HG02571 (cell line): ENCODE results near the gene ELFN1.
"Not testable (repeated sequence)": the region's sequence is repeated elsewhere in the genome, so short reads cannot be mapped to it uniquely, and the experiment has no call there.

Experiments
- ATAC-seq: cut with Tn5 transposase; IDR thresholded peaks from one replicate; pipeline ENCODE4 v1.9.1; 2021; ENCODE audit warnings: mild to moderate bottlenecking, moderate library complexity; ENCODE audit not compliant: unreplicated experiment

ELFN1 gene

DNA sequence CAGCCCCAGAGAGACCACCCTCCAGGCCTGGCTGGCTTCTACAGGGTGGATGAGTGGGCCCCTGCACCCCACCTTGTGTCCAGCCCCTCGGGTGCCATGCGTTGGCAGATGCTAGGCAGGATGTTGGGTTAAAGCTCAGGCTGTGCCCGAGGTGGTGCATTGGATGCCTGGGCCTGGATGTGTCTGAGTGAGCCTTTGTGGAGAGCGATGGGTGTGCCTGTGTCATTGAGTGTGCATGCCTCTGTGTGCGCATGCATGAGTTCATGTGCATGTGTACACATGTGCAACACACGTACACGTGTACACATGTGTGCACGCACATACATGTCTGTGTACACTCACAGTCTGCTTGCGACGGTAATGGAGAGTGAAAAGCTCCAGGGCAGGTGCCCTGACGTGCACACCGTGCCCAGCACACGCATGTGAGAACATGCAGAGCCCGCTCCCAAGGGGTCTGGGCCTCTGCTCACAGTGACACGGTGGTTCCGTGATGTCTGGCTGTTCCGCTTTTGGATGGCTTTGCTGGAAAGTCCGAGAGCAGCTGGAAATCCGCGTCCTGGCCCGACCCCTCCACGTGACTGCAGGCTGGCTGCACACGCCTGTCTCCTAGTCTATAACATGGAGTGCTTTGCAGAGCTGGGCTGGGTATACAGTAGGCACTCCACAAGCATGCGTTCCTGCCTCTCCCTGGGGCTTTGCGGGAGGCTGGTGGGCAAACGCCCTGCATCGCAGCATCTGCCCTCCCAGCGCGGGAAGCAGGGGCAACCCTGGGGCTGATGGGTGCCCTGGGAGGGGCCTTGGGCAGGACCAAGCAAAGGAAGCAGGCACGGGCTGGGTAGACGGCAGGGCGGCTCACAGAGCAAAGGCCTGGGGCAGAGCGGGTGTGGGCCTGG lies 36.9 kb downstream of the ELFN1 start:
- ATAC-seq: no peak

DNA sequence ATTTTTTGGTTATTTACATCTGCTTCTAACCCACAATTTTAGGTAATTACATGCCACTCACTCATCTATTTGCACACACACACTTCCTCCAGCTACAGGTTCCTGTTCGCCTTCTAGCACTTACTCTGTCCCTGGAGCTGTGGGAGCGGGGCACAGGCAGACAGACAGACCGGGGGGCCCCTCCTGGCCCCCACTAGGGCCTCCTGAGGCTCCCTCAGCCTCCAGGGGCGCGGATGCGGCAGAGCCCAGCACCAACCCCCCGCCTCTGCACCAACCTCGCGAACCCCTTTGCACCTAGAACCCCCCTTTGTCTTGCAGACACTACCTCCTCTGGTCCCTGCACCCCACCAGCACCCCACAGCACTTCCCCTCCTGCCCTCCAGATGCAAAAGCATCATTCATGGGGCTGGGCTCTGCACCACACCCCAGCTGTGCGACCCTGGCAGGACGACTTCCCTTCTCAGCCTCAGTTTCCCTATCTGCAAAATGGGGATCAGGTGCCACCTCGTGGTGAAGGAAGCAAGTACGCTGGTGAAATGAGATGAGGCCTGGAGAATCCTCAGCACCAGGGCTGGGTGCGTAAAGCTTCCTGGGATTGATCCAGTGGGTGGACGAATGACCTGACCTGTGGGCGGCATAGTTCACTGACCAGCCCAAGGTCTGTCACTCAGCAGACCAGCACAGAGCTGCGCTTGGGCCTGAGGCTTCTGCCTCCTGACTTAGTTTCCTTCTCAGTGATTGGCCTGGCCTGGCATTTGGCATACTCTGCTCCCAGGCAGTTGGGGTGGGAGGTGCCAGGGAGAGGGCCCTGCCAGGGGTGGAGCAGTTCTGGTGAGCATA lies 37.9 kb downstream of the ELFN1 start:
- no peak for ATAC-seq

DNA sequence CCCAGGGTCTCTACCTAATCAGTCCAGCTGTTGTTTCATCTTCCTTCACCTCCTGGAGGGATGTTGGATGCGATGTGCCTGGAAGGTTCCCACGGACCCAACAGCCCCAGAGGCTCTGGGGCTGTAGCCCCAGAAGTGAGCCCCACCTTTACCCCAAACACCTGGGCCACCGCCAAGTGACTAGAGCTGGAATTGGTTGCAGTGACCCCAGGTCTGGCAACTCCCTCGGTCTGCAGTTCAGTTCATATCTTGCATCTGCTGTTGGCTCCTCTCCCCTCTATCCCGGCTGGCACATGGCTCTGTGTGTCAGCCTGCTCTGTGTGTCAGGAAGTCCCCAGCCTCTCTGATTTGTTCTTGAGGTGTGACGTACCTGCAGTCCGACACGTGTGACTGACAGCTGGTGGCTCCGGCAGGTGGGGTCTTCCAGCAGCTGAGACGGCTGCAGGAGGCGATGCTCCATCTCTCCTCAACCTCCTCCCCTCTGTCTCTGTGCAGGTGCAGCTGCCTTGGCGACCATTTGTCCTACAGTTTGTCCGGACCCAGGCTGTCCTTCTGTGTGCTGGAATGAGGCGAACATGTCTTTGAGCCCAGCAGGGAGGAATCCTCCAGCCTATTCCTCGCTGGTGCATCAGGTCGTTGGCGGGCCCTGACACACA lies 38.6 kb downstream of the ELFN1 start:
- ATAC-seq: no peak

DNA sequence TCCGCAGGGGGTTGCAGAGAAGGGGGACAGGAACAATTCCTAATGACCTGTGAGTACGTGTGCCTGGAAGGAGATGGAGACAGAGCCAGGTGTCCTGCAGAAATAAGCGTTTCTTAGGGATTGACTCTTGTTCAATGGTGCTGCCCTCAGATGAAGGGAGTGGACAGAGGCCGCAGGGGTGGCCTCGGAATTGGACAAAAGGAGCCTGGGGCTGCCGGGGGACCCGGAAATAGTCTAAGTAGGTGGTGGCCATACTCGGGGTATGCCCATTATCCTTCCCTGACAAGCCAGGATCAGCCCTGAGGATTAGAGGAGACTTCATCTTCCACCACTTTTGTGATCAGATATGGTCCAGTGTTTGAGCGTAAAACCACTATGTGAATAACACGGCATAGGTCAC lies 39.2 kb downstream of the ELFN1 start:
- ATAC-seq: no peak

DNA sequence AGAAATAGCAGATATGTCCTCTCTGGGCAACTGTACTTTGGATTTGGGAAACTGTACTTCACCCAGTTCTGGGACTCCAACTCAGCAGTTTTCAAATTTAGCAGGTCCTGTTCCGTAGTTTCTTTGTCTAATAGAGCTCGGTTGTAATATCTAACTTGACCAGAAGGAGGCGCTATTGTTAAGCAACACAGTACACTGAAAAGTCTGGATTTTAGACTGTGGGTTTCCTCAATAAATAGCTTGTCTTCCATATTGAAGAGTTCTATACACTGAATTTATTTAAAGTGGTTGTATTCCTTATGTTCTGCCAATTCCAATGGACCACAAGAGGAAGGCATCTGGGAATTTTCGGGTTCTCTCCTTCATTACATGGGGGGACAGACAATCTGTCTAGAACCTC lies 39.8 kb downstream of the ELFN1 start:
- no peak for ATAC-seq

DNA sequence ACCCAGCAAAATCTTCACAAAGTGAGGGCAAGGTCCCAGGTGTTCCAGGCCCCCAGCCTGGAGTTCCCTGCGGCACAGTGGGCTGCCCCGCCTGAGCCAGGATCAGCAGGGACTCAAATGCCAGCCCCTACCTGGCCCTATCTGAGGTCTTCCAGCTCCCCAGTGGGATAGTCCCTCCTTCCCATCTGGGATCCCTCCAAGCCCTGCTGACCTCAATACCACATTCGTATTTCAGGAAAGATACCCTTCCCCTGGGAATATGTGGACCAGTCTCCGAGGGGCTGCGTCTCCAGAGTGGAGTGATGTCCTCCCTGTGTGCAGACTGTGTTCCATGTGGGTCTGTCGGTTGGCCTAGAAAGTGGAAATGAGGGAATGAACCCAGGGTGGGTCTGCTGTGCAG lies 40.9 kb downstream of the ELFN1 start:
- no peak for ATAC-seq

DNA sequence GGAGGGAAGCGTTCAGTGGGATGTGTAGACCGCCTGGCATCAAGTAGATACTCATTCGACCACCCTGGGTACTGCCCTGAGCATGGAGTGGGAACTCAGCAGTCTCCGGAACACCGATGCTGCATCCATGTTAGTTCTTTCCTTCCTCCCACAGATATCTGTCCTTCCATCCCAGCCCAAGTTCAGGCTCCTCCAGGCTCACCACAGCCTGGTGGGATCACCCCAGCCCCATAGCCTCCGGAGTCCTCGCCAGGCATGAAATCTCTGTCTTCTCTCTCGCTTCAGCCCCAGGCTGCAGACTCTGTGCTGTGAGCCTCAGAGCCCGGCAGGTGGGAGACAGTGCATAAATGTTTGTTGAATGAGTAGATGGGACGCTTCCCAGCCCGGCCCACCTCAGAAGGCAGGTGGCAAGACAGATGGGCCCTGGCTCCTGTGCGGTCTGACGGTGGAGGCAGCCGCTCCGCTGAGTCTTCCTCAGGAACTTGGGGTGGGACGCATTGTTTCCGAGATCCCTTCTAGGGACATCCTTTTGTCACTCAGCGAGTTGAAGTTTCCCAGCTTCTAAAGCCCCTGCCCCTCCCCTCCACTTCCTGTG lies 42.9 kb downstream of the ELFN1 start:
- no peak for ATAC-seq

DNA sequence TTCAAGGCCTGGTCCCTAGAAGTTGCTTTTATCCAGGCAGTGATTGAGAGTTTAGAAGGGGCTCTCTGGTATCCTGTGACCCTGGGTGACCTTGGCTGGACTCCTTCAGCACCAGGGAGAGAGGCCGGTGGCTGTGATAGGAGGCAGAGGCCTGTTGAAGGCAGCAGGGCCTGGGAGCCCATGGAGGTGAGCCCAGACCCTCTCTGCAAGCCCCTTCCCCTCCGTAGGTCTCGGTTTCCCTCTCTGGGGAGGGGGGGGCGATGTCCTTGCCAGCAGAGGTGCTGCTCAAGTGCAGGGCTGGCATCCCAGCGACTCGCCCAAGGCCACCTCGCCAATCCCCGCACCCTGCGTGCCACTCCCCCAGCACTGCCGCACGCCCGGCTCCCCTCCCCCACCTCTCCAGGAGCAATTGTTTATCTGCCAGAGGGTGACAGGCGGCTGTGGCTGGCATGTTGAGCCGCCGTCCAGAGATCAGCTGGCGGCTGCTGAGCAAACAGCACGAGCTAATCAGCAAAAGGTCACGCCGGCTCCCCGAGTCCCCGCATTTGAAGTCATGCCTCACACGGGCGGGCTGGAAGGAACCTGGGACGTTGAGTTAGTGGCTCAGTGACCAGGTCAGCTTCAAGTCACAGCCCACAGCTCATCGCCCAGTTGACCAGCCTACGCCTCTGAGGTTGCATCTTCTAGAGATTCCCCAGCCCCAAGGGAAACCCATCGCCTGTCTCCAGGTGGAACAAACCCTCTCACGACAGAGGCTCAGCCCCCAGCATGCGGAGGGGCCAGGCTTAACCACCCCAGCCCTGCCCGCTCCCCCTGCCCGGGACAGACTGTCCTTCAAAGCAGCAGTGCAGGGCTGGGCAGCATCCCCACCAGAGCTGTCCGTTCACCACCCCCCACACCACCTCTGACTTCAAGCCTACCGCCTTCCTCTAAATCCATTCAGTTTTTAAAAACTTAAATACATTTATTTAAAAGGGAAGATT lies 43.7 kb downstream of the ELFN1 start:
- no peak for ATAC-seq

DNA sequence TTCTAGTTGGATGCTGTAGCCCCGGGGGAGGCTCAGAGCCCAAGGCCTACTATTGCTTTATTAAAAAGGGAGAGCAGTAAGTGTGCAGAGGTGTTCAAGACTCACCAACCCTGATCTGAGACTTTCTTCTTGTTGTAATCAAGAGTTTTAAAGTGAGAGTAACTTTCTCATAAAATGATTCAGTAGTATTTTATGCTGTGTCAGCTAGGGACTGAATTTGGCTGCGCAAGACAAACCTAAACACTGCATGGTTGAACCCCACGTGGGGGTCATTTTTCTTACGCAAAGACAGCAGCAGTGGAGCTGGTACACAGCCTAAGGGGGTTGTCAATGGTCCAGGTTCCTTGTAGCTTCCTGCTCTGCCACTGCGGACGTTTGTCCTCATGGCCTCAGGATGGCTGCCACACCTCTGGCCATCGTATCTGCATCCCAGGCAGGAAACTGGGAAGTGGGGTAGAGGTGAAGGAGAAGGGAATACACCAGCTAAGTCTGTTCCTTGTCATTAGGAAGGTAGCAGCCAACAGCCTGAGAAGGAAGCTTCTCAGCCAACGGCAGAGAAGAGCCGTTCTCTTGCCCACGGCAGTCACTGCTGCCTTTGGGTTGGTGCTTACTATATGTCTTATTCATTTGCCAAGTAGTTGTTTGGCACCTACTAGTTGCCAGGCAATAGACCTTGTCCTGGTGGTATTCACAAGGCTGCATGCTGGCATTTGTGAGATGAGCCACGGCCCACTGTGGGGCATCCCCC lies 44.7 kb downstream of the ELFN1 start:
- ATAC-seq: no peak

DNA sequence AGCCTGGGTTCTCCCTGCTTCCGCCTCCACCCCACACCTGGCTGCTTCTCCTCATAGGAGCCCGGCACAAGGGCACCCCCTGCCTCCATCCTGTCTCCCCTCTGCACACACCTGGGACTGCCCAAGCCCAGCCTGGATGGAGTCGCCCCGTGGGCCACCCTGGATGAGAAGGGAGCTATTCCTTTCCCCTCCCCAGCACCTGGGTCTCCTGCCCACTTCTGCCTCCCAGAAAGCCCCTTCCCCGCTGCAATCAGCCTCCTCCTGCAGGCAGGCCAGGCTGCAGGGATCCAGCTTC lies 45.2 kb downstream of the ELFN1 start:
- ATAC-seq: no peak

DNA sequence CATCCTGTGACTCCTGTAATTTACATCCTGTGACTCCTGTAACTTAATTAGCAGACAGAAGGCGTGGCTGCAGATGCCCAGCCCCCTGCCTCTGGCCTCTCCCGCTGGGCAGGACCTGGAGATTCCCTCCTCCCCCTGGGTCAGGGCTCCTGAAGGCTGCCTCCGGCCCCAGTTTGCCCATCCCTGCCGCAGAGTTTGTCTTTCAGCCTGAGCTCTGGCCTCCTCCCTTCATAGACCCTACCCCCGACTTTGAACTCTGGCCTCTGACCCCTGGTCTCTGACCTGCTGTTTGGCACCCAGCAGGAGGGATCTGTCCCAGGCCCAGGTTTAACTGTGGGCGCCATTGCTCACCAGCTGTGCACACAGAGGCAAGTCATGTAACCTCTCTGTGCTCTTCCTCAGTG lies 45.6 kb downstream of the ELFN1 start:
- no peak for ATAC-seq

DNA sequence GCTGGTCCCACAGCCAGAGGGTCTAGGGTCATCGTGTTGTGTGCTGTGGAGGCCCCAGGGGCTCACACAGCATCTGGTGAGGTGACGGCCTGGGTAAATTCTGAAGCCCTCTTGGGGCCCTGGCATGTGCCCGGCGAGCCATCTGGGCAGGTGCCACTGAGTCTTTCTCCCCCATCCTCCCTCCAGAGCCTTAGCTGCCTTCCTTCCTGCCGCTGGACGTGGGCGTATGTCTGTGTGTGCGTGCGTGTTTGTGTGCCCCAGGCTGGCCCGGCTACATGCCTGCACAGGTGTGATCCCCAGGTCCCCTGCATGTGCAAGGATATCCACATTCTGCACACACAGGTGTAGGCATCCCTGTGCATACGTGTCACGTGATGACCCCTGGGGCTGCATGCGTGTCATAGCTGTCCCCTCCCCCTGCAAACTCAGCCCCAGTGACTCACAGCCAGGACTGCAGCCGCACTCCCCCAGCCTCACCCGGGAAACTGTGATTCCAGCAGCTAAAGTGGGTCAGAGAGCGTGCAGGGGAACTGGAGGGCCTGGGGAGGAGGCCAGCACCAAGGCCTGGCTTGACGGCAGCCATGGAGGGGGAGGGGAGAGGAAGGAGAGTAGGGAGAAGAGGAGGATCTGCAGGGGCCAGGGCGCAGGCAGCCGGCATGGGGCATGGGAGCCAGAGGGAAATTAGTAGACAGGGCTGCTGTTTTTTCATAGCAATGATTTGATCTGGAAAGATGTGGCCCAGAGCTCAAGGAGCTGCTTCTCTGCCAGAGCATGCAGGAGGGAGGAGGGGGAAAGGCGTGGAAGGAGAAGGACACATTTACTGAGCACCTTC lies 46.4 kb downstream of the ELFN1 start:
- no peak for ATAC-seq

DNA sequence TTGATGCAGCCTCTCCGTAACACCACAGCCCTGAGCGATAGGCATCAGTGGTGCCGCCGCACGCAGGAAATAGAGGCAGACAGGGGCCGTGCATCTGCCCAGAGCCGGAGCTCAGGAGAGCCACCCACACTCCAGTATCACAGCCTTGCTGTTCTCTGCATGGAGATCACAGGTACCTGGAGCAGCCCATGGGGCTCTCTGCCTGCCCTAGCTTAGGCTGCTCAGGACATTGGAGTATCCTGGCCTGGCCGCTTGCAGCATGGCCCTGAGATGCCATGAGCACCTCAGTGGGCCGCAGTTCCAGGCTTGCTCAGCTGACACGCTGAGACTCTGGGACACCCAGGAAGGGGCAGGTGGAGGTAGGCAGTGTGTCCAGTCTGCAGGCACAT lies 47.0 kb downstream of the ELFN1 start:
- ATAC-seq: no peak

DNA sequence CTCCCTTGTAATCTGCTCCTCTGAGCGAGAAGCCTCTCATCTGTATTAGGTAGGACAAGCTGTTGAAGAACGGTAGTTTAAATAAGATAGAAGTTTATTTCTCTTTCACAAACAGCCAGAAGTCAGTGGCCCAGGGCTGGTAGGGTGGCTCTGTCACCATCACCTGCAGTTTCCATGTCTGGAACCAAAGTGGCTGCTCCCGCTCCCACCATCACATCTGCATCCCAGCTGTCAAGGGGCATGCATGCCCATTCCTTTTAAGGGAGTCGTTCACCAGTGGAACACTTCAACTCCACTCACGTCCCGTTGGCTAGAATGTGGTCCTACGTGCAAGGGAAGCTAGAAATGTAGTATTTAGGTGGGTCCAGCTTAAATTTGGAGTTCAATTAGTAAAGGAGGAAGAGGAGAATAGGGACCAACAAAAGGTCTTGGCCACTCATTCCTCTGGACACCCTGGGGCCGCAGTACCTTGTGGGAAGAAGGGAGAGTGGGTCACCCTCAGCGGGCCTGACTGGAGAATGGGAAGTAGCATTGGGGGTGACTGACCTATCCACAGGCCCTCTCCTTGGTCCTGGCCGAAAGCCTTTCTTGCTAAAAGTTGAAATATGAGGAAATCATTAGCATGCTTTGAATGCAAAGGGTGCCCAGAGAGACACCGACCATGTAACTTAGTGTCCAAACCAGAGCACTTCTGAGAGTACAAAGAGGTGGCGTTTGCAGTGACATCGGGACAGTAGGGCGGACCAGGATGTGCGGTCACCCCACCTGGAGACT lies 48.0 kb downstream of the ELFN1 start:
- ATAC-seq: no peak

DNA sequence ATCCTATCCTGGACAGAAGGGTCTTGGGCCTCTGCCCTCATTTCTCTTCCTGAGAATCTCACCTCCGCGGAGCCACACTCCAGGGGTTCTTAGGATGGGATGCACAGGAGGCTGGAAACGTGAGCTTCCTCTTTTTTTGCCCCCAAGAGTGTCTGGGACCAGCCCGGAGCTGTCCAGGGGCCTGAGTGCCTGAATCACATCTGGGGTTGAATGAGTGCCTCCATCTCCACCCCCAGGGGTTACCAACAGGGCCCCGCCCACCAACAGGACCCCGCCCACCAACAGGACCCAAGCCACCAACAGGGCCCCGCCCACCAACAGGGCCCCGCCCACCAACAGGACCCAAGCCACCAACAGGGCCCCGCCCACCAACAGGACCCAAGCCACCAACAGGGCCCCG lies 48.8 kb downstream of the ELFN1 start:
- not testable (repeated sequence) for ATAC-seq

DNA sequence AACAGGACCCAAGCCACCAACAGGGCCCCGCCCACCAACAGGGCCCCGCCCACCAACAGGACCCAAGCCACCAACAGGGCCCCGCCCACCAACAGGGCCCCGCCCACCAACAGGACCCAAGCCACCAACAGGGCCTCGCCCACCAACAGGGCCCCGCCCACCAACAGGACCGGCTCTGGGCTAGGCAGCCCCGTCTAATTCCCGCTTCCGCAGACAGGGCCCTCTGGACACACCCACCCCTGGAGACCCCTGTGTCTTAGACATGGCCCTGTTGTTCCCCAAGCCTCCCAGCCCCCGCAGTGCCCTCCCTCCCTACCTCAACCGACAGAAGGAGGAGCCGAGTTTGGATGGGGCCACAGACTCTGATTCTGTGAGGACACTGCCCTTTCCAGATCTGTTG lies 49.2 kb downstream of the ELFN1 start:
- ATAC-seq: not testable (repeated sequence)

DNA sequence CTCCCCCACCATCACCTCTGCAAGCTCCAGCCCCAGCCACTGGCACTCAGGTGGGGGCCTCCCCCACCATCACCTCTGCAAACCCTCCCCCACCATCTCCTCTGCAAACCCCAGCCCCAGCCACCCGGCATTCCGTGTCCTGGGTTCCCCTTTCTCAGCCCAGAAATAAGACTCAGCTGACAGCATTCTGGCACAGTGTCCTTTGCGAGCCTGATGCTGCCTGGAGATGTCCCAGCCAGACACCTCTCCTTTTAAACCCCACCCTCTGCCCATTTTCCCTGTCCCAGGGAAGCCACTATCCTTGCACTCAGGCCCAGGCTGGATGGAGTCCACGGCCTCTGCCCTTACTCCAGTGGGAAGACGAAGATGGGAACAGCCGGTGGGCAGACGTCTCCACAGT lies 49.8 kb downstream of the ELFN1 start:
- no peak for ATAC-seq

DNA sequence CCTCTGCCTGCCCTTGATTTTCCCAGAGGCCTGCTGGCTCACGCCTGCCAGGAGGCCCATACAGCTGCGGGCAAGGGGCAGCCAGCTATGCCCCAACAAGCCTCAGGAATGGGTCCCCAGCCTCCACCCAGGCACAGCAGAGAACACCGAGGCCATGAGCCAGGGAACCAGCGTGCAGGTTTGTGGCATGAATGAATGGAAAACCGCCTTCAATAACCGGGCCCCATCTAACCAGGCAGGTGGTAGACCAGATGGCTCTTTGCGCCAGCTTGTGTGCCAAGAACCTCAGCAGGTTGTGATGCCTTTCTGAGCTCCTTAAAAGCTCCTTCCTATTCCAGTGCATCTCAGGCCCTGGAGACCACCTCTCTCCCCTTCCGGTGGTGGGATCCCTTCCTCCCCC lies 50.2 kb downstream of the ELFN1 start:
- no peak for ATAC-seq
